ENCODE measurements around the gene ZFR2.

ZFR2 gene

GRCh38 chr19:3837922-3838321 is 30.9 kb downstream of the ZFR2 start:
- TF ChIP-seq GATA1 (IDR thresholded peaks at IDR 0.05; ENCODE audit: low read depth, low read length), result no peak
- TF ChIP-seq POLR2A (IDR thresholded peaks at IDR 0.05; ENCODE audit: low read length), result no peak
- DNase-seq, result no peak

- DNase-seq, result no peak
- TF ChIP-seq POLR2A (IDR thresholded peaks at IDR 0.05; ENCODE audit: low read length), result no peak
- TF ChIP-seq GATA1 (IDR thresholded peaks at IDR 0.05; ENCODE audit: low read depth, low read length), result no peak
Observed at GRCh38 chr19:3837332-3837731, 31.5 kb downstream of the ZFR2 start.

- no peak for TF ChIP-seq POLR2A (IDR thresholded peaks at IDR 0.05; ENCODE audit: low read length)
- TF ChIP-seq GATA1 (IDR thresholded peaks at IDR 0.05; ENCODE audit: low read depth, low read length), result no peak
- DNase-seq, result no peak
Observed at GRCh38 chr19:3836887-3837286, 32.0 kb downstream of the ZFR2 start.

DNA sequence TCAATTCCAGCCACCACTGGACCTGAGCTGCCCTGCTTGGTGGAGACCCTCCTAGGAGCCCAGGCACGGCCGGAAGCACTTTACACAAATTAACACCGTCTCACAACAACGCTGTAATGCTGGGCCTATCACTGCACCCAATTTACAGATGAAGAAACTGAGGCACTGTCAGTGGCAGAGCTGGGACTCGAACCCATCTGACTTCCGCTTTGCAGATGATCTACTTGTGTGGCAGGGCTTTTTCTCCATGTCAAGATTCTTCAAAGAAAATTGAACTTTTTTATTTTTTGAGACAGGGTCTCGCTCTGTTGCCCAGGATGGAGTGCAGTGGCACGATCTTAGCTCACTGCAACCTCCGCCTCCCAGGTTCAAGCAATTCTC is 33.8 kb downstream of the ZFR2 start:
- TF ChIP-seq GATA1 (IDR thresholded peaks at IDR 0.05; ENCODE audit: low read depth, low read length), result no peak
- no peak for TF ChIP-seq POLR2A (IDR thresholded peaks at IDR 0.05; ENCODE audit: low read length)
- DNase-seq, result no peak

GRCh38 chr19:3834349-3835054 is 34.3 kb downstream of the ZFR2 start:
- no peak for DNase-seq
- no peak for TF ChIP-seq POLR2A (IDR thresholded peaks at IDR 0.05; ENCODE audit: low read length)
- no peak for TF ChIP-seq GATA1 (IDR thresholded peaks at IDR 0.05; ENCODE audit: low read depth, low read length)

DNA sequence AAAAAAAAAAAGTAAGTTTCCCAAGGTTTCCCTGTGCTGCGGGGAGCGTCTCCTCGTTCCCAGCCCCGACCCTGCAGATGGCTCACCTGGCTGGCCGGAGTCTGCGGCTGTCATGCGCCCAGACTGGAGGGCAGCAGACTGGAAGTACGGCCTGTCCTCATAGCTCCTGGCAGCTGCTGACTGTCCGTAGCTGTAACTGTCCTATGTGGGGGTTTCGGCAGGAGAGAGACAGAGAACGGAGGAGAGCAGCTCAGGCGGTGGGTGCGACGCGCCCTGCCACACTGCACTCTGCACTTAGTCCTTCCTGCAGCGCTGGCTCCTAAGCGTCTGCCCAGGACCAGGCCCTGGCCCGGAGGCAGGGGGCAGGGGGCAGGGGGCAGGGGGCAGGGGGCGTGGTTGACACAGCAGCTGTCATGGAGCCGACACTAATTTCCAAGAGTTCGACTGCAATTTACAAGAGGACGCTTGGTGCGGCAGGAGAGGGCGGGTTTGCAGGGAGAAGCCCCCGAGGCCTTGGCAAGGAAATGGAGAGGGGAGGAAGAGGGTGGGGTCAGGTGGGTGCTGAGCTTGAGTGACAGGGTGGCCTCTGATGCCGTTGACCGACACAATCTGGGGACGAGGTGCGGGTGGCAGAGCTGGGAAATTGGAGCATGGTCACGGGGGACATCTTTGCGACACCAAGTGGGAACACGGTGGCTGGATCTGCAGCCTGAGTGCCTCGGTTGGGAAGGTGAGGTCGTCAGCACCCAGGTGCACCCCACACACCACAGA is 35.1 kb downstream of the ZFR2 start:
- TF ChIP-seq GATA1 (IDR thresholded peaks at IDR 0.05; ENCODE audit: low read depth, low read length), result no peak
- no peak for TF ChIP-seq POLR2A (IDR thresholded peaks at IDR 0.05; ENCODE audit: low read length)
- DNase-seq, result no peak

DNA sequence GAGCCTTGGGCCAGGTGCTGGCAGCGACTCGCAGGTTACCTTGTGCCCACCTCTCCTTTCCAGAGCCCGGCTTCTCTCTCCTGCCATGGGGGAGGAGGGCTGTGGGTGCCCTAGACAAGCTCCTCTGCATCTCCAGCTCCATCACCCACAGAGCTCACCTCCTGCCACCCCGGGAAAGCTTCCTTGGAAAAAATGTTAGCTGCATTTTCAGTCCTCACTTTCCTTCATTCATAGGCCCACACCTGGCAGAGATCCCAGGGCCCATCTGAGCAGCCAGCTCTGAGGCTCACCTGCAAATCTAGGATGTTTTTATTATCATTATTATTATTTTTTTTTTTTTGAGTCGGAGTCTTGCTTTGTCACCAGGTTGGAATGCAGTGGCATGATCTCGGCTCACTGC is 36.8 kb downstream of the ZFR2 start:
- DNase-seq, result no peak
- no peak for TF ChIP-seq GATA1 (IDR thresholded peaks at IDR 0.05; ENCODE audit: low read depth, low read length)
- no peak for TF ChIP-seq POLR2A (IDR thresholded peaks at IDR 0.05; ENCODE audit: low read length)

DNA sequence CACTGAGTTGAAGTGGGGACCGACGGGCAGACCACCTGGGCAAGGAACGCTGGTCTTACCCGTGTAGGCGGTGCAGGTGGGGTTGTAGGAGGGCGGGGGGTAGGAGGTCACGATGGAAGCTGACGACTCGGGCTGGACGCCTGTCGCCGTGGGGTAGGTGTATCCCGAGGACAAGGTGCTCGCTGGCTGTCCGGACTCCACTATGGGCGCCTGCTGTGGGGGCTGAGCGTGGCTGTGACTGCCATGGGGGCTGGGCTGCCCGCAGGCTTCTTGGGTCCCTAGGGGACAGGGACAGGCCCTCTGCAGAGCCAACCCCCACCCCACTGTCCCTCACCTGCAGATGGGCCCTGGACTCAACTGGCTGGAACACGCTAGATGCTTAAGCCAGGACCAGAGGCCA is 37.2 kb downstream of the ZFR2 start:
- DNase-seq, result no peak
- TF ChIP-seq POLR2A (IDR thresholded peaks at IDR 0.05; ENCODE audit: low read length) (no peak), GATA1 (IDR thresholded peaks at IDR 0.05; ENCODE audit: low read depth, low read length) (no peak)

DNA sequence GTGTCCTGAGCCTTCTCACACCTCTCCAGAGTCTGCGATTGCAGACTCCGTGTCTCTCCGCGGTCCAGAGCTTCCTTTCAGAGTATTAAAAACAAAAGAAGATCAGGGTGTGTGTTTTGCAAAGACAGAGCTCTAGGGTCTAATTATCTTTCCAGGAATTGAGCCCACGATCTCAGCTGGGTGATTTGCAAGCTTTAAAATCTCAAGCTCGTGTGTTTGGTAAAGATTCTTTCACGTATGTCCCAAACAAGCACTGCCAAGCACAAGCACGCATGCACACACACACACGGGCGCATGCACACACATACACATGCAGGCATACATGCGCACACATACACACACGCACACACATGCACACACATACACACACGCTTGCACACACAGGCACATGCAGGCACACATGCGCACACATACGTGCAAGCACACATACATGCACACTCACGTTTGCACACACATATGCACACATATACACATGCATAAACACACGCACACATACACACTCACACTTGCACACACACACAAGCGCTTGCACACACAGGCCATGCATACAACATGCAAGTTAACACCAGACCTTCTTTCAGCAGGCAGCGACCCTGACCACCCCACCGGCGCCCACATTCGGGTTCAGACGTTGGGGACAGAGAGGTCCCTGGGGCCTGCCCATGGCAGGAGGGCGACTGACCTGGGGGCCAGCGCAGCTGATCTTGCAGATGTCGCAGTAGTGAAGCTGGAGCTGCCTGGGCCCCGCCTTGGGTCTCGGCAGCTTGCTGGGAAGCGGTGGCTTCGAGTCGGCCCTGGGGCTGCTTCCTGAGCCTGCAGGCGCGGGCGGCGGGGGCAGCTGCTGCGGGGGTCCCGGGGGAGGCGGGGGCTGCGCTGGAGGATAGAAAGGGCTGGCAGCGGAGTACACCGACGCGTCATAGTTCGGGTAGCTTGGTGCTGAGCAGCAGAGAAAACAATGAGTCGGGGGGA is 37.9 kb downstream of the ZFR2 start:
- DNase-seq, result no peak
- TF ChIP-seq GATA1 (IDR thresholded peaks at IDR 0.05; ENCODE audit: low read depth, low read length), result no peak
- TF ChIP-seq POLR2A (IDR thresholded peaks at IDR 0.05; ENCODE audit: low read length), result no peak

- no peak for DNase-seq
- TF ChIP-seq GATA1 (IDR thresholded peaks at IDR 0.05; ENCODE audit: low read depth, low read length) (no peak), POLR2A (IDR thresholded peaks at IDR 0.05; ENCODE audit: low read length) (no peak)
Observed at GRCh38 chr19:3827306-3827705, 41.5 kb downstream of the ZFR2 start.

DNA sequence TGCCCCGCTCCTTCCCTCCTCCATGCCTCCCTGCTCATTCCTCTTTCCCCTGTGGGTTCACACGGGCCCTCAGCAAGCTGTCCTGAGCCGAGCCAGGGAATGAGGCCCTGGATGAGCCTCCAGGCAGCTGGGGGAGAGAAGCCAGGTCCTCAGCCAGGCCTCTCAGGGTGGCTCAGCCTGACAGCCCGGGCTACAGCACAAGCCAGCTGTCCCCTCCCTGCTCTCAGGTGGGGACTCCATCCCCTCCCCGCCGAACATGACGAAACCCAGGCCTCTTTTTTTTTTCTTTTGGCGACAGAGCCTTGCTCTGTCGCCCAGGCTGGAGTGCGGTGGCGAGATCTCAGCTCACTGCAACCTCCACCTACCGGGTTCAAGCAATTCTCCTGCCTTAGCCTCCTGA is 42.7 kb downstream of the ZFR2 start:
- no peak for DNase-seq
- no peak for TF ChIP-seq POLR2A (IDR thresholded peaks at IDR 0.05; ENCODE audit: low read length)
- TF ChIP-seq GATA1 (IDR thresholded peaks at IDR 0.05; ENCODE audit: low read depth, low read length), result no peak

- no peak for DNase-seq
Observed at GRCh38 chr19:3825286-3825956, 43.4 kb downstream of the ZFR2 start.

GRCh38 chr19:3823350-3823713 is 45.5 kb downstream of the ZFR2 start:
- DNase-seq, result no peak
- TF ChIP-seq GATA1 (IDR thresholded peaks at IDR 0.05; ENCODE audit: low read depth, low read length) (no peak), POLR2A (IDR thresholded peaks at IDR 0.05; ENCODE audit: low read length) (no peak)

More at GRCh38 chr19:3825286-3825956, 43.4 kb downstream of the ZFR2 start:
- TF ChIP-seq POLR2A (IDR thresholded peaks at IDR 0.05; ENCODE audit: low read length) (no peak), GATA1 (IDR thresholded peaks at IDR 0.05; ENCODE audit: low read depth, low read length) (no peak)

Data from erythroblast (primary cell).